Upper lobe of left lung (tissue), 4 donors: ENCODE measurements around the gene MAP2K6.

Experiments used
- CTCF ChIP-seq, 6 experiments: fragments of 450-650 bp in 4 of 6; fragments of 200-600 bp in 2 of 6; sonication (generic) in 2 of 6; IDR thresholded peaks; one replicate each; pipeline ENCODE4 v1.5.1; 2016 to 2019; ENCODE audit warnings: antibody characterized with exemption in 6 of 6
- POLR2AphosphoS5 ChIP-seq, 2 donors: sonication (generic); formaldehyde crosslinking; IDR thresholded peaks; one replicate each; pipeline ENCODE4 v1.5.1; 2017; ENCODE audit warnings: antibody characterized with exemption in 2 of 2

- no peak for TF ChIP-seq CTCF (IDR thresholded peaks at IDR 0.05)
- TF ChIP-seq POLR2AphosphoS5 (IDR thresholded peaks at IDR 0.05) = no peak
Observed at GRCh38 chr17:69565447-69565846, 150.9 kb downstream of the MAP2K6 start.
